Left lung (tissue), 10 donors: Measurements from ENCODE around the gene LAMP5. TPM values are rescaled to one million over a fixed set of nuclear protein-coding genes. Genes with fewer than 3 reads are reported as not detected.

ENCODE experiments used
- ATAC-seq: fragments of 200-7000 bp; cut with Tn5 transposase; one replicate; pipeline ENCODE4 v1.9.1; 2020; ENCODE audit warnings: moderate library complexity
- DNase-seq, 4 donors: peaks; one replicate each; pipeline ENCODE4 v3.0.0-alpha.2; 2013 to 2020
- H3K27ac ChIP-seq, 2 donors: fragments of 200-600 bp; sonication (generic) in 1 of 2; one replicate each; pipeline versions ENCODE4 v1.5.0 to v1.8.0; 2020 to 2021
- H3K27me3 ChIP-seq, 2 donors: fragments of 200-600 bp; sonication (generic) in 1 of 2; one replicate each; pipeline versions ENCODE4 v1.5.0 to v1.8.0; 2020 to 2021
- H3K36me3 ChIP-seq, 2 donors: fragments of 200-600 bp; sonication (generic) in 1 of 2; one replicate each; pipeline versions ENCODE4 v1.5.0 to v1.8.0; 2020 to 2021
- H3K4me1 ChIP-seq, 2 donors: fragments of 200-600 bp; one replicate each; pipeline ENCODE4 v1.8.0; 2021
- H3K4me3 ChIP-seq, 2 donors: fragments of 200-600 bp; sonication (generic) in 1 of 2; one replicate each; pipeline versions ENCODE4 v1.5.0 to v1.8.0; 2020 to 2021; ENCODE audit warnings: mild to moderate bottlenecking in 1 of 2
- H3K9me3 ChIP-seq, 2 donors: fragments of 200-600 bp; sonication (generic) in 1 of 2; one replicate each; pipeline versions ENCODE4 v1.5.0 to v1.8.0; 2020 to 2021
- CTCF ChIP-seq, 2 donors: fragments of 200-600 bp; sonication (generic) in 1 of 2; IDR thresholded peaks; one replicate each; pipeline versions ENCODE4 v1.5.0 to v1.8.0; 2021; ENCODE audit warnings: antibody characterized with exemption in 2 of 2
- intact Hi-C, 2 donors: fragments of 100-400 bp; cut with DNase I; formaldehyde crosslinking; loops; one replicate each; pipeline versions ENCODE4 v1.11.2 to v1.14.2; 2022
- polyA plus RNA-seq, 6 donors: library from polyadenylated mRNA; unstranded; fragments of 120-200 nt; gene quantifications; one replicate each; pipeline ENCODE4 v1.2.1, GENCODE V29; 2013; ENCODE audit not compliant: insufficient read length in 6 of 6
- total RNA-seq, 2 donors: library from RNA; stranded (reverse); fragmentation: NEBNext Ultra II Directional; extraction: Animal tissue kit (Norgen Biotek cat#: 25700); gene quantifications; one replicate each; pipeline ENCODE4 v1.2.1, GENCODE V29; 2021
- donor health status: DM: no; HTN: yes; CAD: no.
- donor health status: DM: no; HTN: no; CAD: no.

LAMP5 gene
- total and polyA plus RNA-seq, 8 donors: 0.47 to 5.3 (median 1.9) TPM

- DNase-seq (no peak), ATAC-seq (no peak)
- H3K4me3 ChIP-seq: no peak overlapping the region
- no peak overlapping the region for H3K27ac ChIP-seq
- no peaks in the 10 kb centered on the region for H3K4me1 ChIP-seq
- intact Hi-C loops: no loop called here
- H3K27me3 ChIP-seq: no peaks in the 10 kb centered on the region
- no peaks in the 10 kb centered on the region for H3K9me3 ChIP-seq
- no peak for TF ChIP-seq CTCF (IDR thresholded peaks at IDR 0.05)
- H3K36me3 ChIP-seq: no peaks in the 10 kb centered on the region
Observed at GRCh38 chr20:9496155-9496554, 18.2 kb upstream of the LAMP5 start.

- Histone ChIP-seq H3K4me3 (no peak overlapping the region), H3K27ac (no peak overlapping the region), H3K27me3 (no peaks in the 10 kb centered on the region), H3K4me1 (no peaks in the 10 kb centered on the region), H3K9me3 (no peaks in the 10 kb centered on the region), H3K36me3 (no peaks in the 10 kb centered on the region)
- TF ChIP-seq CTCF (IDR thresholded peaks at IDR 0.05): no peak
- DNase-seq: no peak
- intact Hi-C loops: no loop called here
- no peak for ATAC-seq
Observed at GRCh38 chr20:9498322-9498721, 16.1 kb upstream of the LAMP5 start.

- no peak overlapping the region for H3K4me3 ChIP-seq
- no peak for DNase-seq
- intact Hi-C loops: no loop called here
- H3K27me3 ChIP-seq: no peaks in the 10 kb centered on the region
- no peak overlapping the region for H3K27ac ChIP-seq
- no peak for TF ChIP-seq CTCF (IDR thresholded peaks at IDR 0.05)
- no peaks in the 10 kb centered on the region for H3K36me3 ChIP-seq
- H3K4me1 ChIP-seq: no peaks in the 10 kb centered on the region
- H3K9me3 ChIP-seq: no peaks in the 10 kb centered on the region
- ATAC-seq: no peak
Observed at GRCh38 chr20:9499126-9499899, 15.1 kb upstream of the LAMP5 start.

- intact Hi-C loops: no loop called here
- H3K4me1 ChIP-seq: no peaks in the 10 kb centered on the region
- no peaks in the 10 kb centered on the region for H3K36me3 ChIP-seq
- DNase-seq (peak in 1 of 4 donors; percentile 48), ATAC-seq (peak; percentile 79)
- H3K4me3 ChIP-seq: no peak overlapping the region
- no peak for TF ChIP-seq CTCF (IDR thresholded peaks at IDR 0.05)
- no peaks in the 10 kb centered on the region for H3K9me3 ChIP-seq
- H3K27me3 ChIP-seq: peaks cover 0 to 5% of the 10 kb centered on the region in 2 donors
- no peak overlapping the region for H3K27ac ChIP-seq
Observed at GRCh38 chr20:9500121-9500520, 14.3 kb upstream of the LAMP5 start.

DNA sequence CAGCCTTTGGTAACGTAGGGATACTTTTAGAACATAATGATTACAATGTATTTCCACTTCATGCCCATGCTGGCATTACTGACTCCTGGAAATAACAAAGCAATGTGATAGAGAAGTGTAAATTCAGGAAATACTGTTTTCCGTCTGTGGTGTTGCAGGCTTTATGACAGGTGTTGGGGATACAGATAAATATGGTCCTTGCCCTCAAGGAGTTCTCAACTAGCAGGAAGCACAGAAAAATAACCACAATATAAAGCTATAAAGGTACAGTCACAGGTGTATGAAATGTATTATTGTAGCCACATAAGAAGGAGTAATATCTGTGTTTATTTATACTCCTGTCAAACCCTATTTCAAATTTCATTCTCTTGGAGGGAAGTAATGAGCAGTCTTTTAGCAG, 12.9 kb upstream of the LAMP5 start:
- H3K27ac ChIP-seq: no peak overlapping the region
- intact Hi-C loops: no loop called here
- H3K9me3 ChIP-seq: no peaks in the 10 kb centered on the region
- H3K4me3 ChIP-seq: no peak overlapping the region
- H3K27me3 ChIP-seq: peaks cover 12 to 18% of the 10 kb centered on the region in 2 donors
- DNase-seq (no peak), ATAC-seq (no peak)
- no peak for TF ChIP-seq CTCF (IDR thresholded peaks at IDR 0.05)
- peaks cover 0 to 4% of the 10 kb centered on the region in 2 donors for H3K4me1 ChIP-seq
- H3K36me3 ChIP-seq: no peaks in the 10 kb centered on the region
